ENCODE measurements around the gene CERS5.

Gene CERS5

DNA sequence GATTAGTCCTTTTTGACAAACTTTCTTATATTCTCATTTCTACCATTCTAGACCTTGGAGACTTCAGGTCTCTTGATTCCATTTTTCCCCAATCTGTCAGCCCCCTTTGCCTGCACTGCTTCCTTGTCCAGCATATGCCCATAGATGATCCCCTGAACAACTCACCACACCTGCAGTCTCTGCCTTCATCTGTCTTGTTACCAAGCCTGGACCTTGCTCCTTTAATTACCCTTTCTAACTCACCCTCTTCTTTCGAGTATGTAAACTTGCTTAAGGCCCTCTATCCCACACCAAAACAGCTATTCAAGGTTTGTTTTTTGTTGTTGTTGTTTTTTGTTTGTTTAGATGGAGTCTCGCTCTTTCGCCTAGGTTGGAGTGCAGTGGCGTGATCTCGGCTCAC lies 45.5 kb downstream of the CERS5 start:
- no peak for DNase-seq

- no peak for DNase-seq
These were observed 46.2 kb downstream of the CERS5 start for GRCh38 chr12:50120953-50121352.

- DNase-seq = no peak
These were observed 46.6 kb downstream of the CERS5 start for GRCh38 chr12:50120521-50120920.

DNA sequence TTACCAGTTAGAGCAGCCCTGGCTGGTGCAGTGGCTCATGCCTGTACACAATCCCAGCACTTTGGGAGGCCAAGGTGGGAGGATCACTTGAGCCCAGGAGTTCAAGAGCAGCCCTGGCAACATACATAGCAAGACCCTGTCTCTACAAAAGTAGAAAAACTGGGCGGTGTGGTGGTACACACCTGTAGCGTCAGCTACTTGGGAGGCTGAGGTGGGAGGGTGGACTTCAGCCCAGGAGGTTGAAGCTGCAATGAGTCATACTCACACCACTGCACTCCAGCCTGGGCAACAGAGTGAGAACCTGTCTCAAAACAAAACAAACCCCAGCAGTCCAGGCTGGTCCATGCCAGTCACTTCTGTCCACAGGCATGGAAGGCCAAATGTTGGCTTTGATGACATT lies 47.8 kb downstream of the CERS5 start:
- no peak for DNase-seq

DNA sequence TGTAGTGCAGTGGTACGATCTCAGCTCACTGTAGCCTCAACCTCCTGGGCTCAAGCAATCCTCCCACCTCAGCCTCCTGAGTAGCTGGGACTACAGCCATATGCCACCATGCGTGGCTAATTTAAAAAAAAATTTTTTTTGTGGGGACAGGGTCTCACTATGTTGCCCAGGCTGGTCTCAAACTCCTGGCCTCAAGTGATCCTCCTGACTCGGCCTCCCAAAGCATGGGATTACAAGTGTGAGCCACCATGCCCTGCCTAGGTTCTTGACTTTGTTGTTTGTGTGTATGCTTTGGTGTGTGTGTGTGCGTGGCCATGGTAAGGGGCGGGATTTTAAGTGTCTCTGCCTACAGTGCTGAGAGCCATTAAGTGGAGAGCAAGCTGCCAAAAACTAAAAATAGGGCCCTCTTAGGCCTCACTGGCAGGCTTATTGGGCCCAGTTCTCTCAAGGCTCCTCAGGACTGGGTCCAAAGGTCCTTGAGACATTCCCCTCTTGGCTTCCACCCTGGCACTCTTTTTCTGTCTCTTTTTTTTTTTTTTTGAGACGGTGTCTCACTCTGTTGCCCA lies 50.0 kb downstream of the CERS5 start:
- no peak for DNase-seq

DNA sequence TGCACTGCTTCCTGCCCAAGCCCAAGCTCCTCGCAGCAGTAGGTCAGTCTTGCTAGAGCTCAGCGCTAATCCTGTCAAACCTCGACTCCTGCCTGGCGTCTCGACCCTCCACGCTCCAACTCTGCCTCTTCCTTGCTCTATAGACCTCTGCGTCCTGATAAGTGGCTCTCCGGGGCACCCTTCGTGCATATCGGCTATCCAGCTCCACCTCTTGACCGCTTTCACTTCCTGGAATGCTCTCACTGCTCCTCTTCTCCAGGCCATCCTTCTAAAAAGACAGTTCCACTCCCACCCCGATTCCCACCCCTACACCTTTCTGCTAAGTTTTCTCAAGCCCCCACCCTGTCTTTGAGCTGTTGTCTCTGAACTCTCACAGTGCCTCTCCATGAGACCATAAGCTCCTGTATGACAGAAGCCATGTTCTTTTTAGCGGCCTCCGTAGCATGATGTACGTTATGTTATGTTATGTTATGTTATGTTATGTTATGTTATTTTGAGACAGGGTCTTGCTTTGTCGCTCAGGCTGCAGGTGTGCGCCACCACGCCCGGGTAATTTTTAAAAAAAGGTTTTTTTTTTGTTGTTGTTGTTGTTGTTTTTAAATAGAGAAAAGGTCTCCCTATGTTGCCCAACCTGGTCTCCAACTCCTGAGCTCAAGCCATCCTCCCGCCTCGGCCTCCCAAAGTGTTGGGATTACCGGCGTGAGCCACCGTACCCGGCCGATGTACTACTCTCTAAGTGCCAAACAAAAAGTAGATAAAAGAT lies 54.5 kb downstream of the CERS5 start:
- peak; percentile 14 for DNase-seq

DNA sequence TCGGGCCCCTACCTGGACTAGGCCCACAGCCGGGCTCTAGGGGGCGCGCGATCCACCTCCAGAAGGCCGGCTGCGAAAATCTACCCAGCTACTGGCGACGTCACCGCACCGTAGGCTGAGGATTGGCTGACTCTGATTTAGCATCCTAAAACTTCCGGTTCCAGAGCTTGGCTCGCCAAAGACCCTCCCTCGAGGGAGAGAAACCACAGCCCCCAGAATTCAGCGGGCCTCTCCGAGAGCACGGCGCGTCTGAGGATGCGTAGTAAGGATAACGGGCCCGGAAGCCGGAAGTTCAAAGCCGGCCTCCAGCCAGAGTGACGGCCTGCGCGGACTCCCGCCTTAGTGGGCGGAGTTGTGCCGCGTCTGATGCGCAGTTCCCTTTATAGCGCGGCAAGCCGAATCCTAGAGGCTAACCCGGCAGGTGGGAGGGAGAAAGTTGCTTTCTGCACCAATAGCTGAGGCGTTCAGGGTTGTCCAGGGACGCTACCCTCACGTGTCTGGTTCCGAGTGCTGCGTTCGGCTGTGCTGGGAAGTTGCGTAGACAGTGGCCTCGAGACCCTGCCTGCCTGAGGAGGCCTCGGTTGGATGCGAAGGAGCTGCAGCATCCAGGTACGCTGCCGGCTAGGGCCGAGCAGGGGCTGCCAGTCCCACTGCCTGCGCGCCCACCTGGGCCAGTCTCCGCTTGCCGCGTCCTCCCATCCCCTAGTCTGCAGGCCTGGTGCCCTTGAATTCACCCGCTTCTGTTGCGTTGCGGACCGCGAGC lies 55.3 kb downstream of the CERS5 start, which contains the start of gene COX14:
TSS of gene COX14 (plus strand) at position 544 of the 763 bp plus-strand sequence. CDS start 7,808 bp downstream, outside the sequence.
- DNase-seq = peak; percentile 93

DNA sequence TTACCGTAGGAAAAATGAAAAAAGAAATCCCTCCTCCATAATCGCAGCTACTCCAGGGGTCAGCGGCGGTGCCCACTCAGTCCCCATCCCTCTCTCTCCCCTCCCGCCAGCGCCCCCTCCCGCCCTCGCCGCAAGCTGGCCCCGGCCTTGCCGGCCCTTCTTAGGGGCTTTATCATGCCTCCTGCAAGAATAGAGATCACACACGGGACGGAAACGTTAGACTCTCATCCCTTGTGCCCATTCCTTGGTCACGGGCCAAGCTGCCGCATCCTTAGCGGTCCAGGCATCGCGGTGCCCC lies 55.8 kb downstream of the CERS5 start:
- no peak for DNase-seq

DNA sequence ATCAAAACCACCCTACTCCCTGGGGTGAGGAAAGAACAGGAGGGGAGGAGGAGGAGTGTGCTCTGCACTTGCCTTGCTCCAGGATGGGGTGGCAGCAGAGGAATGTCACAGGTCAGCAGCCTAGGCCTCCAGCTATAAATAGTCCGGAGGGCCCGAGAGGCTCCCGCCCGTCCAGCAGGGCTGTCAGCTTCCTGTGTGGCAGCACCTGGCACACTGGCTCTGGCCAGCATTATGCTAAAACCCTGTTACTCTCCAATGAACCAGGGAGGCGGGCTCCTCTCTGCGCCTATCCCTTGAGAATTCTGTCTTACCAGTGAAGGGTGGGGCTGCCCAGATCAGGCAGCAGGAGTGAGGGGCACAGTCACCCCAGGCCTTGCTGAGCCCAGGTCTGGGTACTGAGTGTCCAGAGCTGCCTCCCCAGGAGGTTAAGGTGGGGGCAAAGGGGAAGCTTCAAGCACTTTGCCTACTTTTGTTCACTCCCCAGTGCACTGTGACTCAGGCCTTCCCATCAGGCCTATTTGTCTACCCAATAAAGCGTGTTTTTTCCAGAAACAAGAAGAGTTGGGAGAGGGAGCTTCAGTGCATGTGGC lies 56.3 kb downstream of the CERS5 start:
- DNase-seq = no peak

DNA sequence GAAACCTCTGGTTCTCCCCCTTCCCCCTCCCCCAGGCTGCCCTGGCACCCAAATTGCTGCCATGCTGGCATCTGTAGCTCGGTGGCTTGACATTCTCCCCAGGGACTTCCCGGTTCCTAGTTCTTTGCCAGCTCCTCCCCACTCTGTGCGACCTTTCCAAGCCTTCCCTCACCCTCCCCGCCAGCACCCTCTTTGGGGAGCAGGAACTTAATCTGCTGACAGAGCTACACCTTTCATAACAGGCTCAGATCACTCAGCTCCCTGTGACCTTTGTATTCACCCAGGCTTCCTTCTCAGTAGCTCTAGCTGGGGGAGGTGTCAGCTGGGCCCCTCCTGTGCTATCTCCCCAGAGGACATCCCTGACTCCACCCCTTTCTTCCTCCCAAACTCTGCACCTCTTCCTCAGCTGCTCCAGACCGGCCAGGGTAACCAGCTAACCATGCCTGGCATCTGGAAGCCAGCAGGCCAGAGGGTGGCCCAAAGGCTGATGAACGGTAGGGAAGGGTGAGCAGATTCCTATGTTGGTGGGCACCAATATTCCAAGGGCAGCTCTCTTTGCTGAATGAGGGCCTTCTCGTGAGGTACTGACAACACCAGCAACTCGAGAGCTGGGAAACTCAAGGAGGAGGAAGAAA lies 56.9 kb downstream of the CERS5 start:
- DNase-seq = no peak

DNA sequence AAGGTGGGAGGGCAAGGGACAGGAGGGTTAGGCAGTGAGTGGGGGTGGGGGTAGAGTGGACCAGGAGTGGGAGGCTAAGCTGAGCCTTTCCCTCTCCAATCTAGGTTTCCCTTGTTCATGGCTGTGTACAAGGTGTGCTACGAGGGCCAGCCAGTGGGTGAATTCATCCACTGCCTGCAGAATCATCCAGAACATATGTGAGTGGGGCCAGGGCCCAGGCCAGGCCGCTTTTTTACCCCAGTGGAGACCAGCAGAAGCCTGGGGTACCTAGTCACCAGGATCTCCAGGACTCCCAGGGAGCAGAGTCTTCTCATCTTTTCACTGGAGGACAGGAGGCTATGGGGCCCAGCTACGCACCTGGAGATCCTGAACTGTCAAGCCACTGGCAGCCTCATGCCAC lies 57.9 kb downstream of the CERS5 start:
- DNase-seq = no peak

DNA sequence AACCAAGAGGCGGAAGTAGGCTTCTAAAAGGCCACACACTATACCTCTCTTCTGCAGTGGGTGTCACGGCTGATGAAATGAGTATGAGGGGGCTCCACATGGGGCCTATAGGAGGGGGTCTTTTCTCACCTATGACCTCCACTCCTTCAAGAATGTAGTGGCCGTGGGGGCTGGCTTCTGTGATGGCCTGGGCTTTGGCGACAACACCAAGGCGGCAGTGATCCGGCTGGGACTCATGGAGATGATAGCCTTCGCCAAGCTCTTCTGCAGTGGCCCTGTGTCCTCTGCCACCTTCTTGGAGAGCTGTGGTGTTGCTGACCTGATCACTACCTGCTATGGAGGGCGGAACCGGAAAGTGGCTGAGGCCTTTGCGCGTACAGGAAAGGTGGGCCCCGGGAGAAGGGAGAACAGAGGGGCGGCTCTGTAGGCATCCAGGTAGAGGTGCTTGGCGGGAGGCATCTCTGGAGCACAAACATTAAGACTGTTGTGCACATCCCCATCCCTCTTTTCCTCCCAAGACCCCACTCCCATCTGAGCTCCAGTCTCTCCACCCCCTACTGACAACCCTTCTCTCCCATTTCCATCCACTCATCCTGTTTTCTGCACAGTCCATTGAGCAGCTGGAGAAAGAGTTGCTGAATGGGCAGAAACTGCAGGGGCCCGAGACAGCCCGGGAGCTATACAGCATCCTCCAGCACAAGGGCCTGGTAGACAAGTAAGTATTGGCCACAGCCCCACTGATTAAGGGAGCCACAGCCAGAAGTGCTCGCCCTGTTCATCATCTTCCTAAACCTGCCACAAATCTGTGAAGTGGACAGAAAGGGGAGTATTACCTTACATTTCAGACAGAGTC lies 59.5 kb downstream of the CERS5 start:
- no peak for DNase-seq

DNA sequence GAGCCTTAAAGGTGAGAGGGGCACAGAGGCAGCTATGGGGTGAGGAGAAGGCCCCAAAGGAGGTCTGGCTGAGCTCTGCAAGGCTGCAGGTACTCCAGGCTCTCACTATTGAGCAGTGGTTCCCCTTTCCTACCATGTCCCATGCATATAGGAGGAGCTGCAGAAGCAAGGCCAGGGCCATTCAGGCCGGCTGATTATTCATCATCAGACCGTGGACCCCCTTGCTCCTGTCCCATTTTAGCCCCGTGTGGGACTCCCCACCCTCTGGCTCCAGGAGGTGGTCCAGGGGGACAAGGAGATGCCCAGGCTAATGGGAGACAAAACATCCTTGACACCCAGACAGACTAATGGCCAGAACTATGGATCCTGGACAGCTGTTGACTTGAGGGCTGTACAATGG lies 60.3 kb downstream of the CERS5 start:
- no peak for DNase-seq

- no peak for DNase-seq
These were observed 61.2 kb downstream of the CERS5 start for GRCh38 chr12:50105913-50106450.

DNA sequence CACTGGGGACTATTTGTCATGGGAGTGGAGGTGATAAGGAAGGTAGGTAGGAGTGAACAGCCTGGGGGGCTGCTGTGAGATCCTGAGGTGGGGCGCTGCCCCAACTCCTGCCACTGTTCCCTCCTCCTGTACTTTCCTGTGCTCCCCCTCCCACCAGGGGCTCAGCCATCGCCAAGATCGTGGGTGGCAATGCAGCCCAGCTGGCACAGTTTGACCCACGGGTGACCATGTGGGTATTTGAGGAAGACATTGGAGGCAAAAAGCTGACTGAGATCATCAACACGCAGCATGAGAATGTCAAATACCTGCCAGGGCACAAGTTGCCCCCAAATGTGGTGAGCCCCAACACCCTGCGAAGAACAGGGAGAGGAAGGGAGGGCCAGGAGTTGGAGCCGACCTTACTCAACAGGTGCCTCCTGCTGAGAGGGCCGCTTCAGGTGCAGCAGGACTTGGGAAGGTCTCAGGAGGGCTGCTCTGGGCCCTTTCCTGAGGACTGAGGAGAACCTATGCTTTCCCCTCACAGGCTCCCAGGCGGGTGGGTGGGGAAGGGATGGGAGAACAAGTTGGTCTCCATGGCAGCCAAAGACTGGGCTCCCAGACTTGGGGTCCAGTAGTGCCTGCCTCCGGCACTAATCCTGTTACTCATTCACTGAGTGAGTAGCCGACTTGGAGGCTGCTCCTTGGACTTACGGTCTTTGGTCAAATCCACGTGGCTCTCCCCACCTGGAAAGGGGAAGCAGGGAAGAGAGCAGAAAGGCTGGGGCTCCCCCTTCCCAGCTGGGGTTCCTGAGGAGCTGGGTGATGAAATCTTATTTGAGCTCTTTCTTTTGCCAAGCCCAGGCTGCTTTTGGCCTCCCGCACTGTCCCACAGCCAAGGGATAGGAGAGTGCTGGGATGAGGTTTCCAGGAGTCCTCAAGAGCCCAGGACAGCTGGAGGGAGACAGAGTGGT lies 62.5 kb downstream of the CERS5 start:
- DNase-seq = no peak

- peak; percentile 41 for DNase-seq
These were observed 63.3 kb downstream of the CERS5 start, which contains the start of gene GPD1 for GRCh38 chr12:50103767-50104321. TSS of gene GPD1 (plus strand) at chr12:50104008. CDS start at chr12:50104051, 43 bp downstream.

GRCh38 chr12:50103351-50103750 lies 63.8 kb downstream of the CERS5 start:
- no peak for DNase-seq

- DNase-seq = no peak
These were observed 64.4 kb downstream of the CERS5 start for GRCh38 chr12:50102646-50103309.

DNA sequence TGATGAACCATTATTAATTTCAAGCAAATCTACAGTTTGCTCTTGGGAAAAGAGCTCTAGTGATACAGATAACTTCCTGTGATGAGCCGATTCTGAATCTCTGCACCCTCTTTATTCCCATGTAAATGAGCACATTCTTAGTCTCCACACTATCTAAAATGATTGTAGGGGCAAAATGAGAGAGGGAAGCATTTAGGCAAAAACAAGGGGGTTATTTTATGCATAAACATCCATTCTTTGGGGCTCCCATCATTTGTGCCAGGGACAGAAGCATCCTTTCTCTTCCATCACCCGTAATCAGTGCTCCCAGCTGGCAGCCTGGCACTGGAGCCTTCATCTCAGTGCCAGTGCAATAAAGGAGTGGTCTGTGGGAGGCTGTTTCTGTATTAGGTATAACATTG lies 65.0 kb downstream of the CERS5 start:
- no peak for DNase-seq

DNA sequence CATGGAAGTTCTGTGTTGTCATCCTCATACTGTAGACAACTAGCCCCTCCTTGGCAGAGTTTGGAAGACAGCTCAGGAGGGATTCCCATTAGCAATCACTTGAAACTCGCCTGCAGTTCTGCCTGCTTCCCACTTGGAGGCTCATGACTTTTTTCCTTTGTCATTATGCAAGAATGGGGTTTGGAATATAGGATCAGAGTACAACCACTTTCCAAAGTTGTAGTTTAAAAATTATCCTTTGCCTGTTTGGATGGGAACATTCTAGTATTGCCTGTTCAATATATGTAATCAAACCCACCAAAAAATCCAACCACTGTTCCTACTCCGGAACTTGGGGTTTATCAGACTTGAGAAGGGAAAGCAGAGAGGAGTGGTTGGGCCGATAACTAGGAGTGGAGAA lies 65.5 kb downstream of the CERS5 start:
- DNase-seq = no peak

All from NCI-H345 (cell line).